Measurements from ENCODE around the gene DNAJC24.
"Not testable (repeated sequence)": the region's sequence is repeated elsewhere in the genome, so short reads cannot be mapped to it uniquely, and the experiment has no call there.

The DNAJC24 gene

GRCh38 chr11:31369348-31370329 is at the start of gene DNAJC24, which contains the start of gene DCDC1:
DNAJC24 (plus strand) TSS chr11:31369860; CDS start chr11:31370749, 889 bp downstream.
DCDC1 (minus strand) TSS chr11:31369739; CDS start chr11:31328280, 41,459 bp downstream.
- DNase-seq (ENCODE audit: low read depth in 3 of 3), result peak; percentile 83 to 91 (median 87)

- DNase-seq (ENCODE audit: low read depth in 3 of 3), result not testable (repeated sequence)
These were observed 48.2 kb upstream of the DNAJC24 start for GRCh38 chr11:31321494-31321893.

GRCh38 chr11:31323145-31323544 is 46.5 kb upstream of the DNAJC24 start:
- DNase-seq (ENCODE audit: low read depth in 3 of 3), result no peak

- DNase-seq (ENCODE audit: low read depth in 3 of 3), result no peak
These were observed 44.5 kb upstream of the DNAJC24 start for GRCh38 chr11:31325160-31325559.

GRCh38 chr11:31326470-31327148 is 43.1 kb upstream of the DNAJC24 start:
- DNase-seq (ENCODE audit: low read depth in 3 of 3), result no peak

- no peak for DNase-seq (ENCODE audit: low read depth in 3 of 3)
These were observed 42.2 kb upstream of the DNAJC24 start for GRCh38 chr11:31327417-31327816.

- DNase-seq (ENCODE audit: low read depth in 3 of 3), result no peak
These were observed 41.0 kb upstream of the DNAJC24 start for GRCh38 chr11:31328697-31329096.

- DNase-seq (ENCODE audit: low read depth in 3 of 3), result no peak
These were observed 31.9 kb upstream of the DNAJC24 start for GRCh38 chr11:31337806-31338205.

- no peak for DNase-seq (ENCODE audit: low read depth in 3 of 3)
These were observed 28.6 kb upstream of the DNAJC24 start for GRCh38 chr11:31340903-31341572.

GRCh38 chr11:31351168-31351567 is 18.5 kb upstream of the DNAJC24 start:
- DNase-seq (ENCODE audit: low read depth in 3 of 3), result no peak

GRCh38 chr11:31355131-31355530 is 14.5 kb upstream of the DNAJC24 start:
- DNase-seq (ENCODE audit: low read depth in 3 of 3), result no peak

- no peak for DNase-seq (ENCODE audit: low read depth in 3 of 3)
These were observed 13.8 kb upstream of the DNAJC24 start for GRCh38 chr11:31355817-31356216.

GRCh38 chr11:31361743-31362142 is 7.9 kb upstream of the DNAJC24 start:
- no peak for DNase-seq (ENCODE audit: low read depth in 3 of 3)

GRCh38 chr11:31366795-31367194 is 2.9 kb upstream of the DNAJC24 start:
- no peak for DNase-seq (ENCODE audit: low read depth in 3 of 3)

- DNase-seq (ENCODE audit: low read depth in 3 of 3), result no peak
These were observed 6.2 kb downstream of the DNAJC24 start for GRCh38 chr11:31375879-31376278.

- DNase-seq (ENCODE audit: low read depth in 3 of 3), result no peak
These were observed 13.5 kb downstream of the DNAJC24 start for GRCh38 chr11:31383116-31383515.

GRCh38 chr11:31387379-31387778 is 17.7 kb downstream of the DNAJC24 start:
- DNase-seq (ENCODE audit: low read depth in 3 of 3), result no peak

GRCh38 chr11:31397239-31397834 is 27.7 kb downstream of the DNAJC24 start:
- DNase-seq (ENCODE audit: low read depth in 3 of 3), result no peak

GRCh38 chr11:31404614-31405013 is 35.0 kb downstream of the DNAJC24 start:
- DNase-seq (ENCODE audit: low read depth in 3 of 3), result no peak

GRCh38 chr11:31408201-31408600 is 38.5 kb downstream of the DNAJC24 start:
- no peak for DNase-seq (ENCODE audit: low read depth in 3 of 3)

- DNase-seq (ENCODE audit: low read depth in 3 of 3), result no peak
These were observed 43.3 kb downstream of the DNAJC24 start for GRCh38 chr11:31412946-31413345.

- DNase-seq (ENCODE audit: low read depth in 3 of 3), result no peak
These were observed 44.7 kb downstream of the DNAJC24 start for GRCh38 chr11:31414338-31414737.

All from stimulated activated CD4-positive, alpha-beta T cell treated with anti-CD3 and anti-CD28 coated beads, TNF-alpha, amount 100 ng/mL, for 48 hours (primary cell).